ENCODE data around the gene KCNF1. TPM values are rescaled to one million over a fixed set of nuclear protein-coding genes. Genes with fewer than 3 reads are reported as not detected.
A peak's percentile ranks its signal among the peaks of the same experiment; 100 is the strongest.

KCNF1 gene
- total and polyA plus RNA-seq, 2 experiments from 2014 or later = 0.75 to 1.3 TPM

DNA sequence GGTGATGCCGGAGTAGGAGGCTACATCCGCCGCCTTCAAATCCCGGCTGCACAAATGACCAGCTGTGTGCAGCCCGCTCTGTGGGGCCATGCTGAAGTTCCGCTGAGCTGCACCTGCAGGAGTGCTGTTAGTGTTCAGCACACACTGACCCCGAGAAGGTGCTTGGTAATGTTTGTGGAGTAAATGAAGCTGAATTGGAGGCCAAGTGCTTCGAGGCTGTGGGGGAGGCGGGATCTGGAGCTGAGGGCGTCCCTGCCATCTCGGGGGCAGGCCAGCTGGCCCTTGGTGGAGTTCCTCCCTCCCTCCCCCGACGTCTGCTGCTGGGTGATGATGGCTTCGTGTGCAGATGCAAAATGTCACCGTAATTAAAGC lies 23.2 kb downstream of the KCNF1 start:
- no peak overlapping the region for H3K4me3 ChIP-seq
- H3K27me3 ChIP-seq = no peaks in the 10 kb centered on the region
- H3K9me3 ChIP-seq (ENCODE audit: low read depth) = no peaks in the 10 kb centered on the region
- TF ChIP-seq, protein P1, sequence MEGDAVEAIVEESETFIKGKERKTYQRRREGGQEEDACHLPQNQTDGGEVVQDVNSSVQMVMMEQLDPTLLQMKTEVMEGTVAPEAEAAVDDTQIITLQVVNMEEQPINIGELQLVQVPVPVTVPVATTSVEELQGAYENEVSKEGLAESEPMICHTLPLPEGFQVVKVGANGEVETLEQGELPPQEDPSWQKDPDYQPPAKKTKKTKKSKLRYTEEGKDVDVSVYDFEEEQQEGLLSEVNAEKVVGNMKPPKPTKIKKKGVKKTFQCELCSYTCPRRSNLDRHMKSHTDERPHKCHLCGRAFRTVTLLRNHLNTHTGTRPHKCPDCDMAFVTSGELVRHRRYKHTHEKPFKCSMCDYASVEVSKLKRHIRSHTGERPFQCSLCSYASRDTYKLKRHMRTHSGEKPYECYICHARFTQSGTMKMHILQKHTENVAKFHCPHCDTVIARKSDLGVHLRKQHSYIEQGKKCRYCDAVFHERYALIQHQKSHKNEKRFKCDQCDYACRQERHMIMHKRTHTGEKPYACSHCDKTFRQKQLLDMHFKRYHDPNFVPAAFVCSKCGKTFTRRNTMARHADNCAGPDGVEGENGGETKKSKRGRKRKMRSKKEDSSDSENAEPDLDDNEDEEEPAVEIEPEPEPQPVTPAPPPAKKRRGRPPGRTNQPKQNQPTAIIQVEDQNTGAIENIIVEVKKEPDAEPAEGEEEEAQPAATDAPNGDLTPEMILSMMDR (IDR thresholded peaks at IDR 0.05; ENCODE audit: low read depth, low read length) = no peak
- H3K27ac ChIP-seq = no peak overlapping the region
- DNase-seq (ENCODE audit: low read depth in 1 of 2, low spot score in 1 of 2) = no peak
- H3K4me1 ChIP-seq (ENCODE audit: low read depth) = no peaks in the 10 kb centered on the region
- H3K36me3 ChIP-seq = no peaks in the 10 kb centered on the region

DNA sequence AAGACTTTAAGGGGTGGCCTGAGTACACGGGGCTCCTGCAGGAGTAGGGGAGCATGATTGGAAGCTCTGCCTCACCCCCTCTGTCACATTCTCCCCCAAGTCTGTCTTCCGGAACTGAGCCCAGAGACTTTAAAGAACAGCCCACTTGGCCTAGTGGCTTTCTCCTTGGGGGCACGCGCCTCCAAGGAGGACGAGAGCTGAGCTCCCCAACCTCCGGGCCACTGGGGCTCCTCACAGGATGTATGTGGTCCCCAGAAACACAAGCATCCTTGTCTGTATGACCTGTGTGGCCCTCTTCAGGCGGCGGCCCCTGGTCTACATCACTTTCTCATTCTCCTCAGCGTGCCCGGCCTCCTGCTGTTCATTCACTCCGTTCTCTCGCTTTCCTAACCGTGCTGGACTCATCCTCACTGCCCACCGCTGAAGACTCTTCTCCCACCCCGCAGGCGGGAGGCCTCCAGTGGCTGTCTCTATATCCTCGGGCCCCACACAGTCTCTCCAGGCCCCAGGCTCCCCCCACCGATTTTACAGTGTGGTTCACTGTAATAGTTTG lies 23.7 kb downstream of the KCNF1 start:
- H3K9me3 ChIP-seq (ENCODE audit: low read depth) = no peaks in the 10 kb centered on the region
- DNase-seq (ENCODE audit: low read depth in 1 of 2, low spot score in 1 of 2) = no peak
- H3K4me1 ChIP-seq (ENCODE audit: low read depth) = no peaks in the 10 kb centered on the region
- H3K27me3 ChIP-seq = no peaks in the 10 kb centered on the region
- no peak overlapping the region for H3K4me3 ChIP-seq
- TF ChIP-seq, protein P1 (IDR thresholded peaks at IDR 0.05; ENCODE audit: low read depth, low read length) = no peak
- H3K36me3 ChIP-seq = no peaks in the 10 kb centered on the region
- no peak overlapping the region for H3K27ac ChIP-seq

DNA sequence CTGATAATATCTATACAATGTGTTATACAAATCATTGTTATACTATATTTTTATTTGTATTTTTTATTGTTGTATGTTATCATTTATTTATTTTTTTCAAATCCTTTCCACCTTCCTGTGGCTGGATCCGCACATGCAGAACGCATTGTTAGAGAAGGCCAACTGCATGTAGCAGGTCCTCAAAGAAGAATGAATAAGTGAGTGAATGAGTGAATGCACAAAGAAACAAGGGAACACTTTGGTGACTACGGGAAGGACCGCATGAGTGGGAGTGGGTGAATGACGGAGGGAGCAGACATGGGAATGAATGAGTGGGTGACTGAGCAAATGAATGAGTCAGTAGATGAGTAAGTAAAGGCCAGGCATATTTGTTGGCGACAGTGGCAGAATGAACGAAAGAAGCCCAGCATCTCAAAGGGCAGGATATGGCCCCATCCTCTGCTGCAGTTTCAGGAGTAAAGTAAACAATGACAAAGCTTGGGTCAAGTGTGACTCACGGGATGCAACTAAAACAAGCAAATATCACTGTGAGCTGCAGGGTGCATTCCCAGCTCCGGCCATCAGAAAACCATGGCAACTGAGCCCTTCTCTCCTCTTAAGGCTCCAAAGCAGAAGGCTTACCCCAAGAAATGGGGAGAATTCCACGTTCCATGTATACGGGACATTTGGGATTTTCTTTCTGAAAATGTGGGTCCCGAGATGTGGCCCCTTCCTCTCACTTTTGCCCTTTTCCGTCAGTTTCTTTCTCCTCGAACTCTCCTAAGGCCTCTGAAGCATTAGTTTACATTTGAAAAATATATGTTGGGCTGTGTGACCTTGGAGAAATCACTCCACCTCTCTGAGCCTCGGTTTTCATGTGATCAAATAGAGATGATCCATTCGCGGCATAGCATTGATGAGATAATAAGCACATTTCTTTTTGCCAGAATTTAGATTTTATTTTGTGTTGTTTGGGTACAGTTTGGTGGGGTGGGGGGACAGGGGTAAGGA lies 24.5 kb downstream of the KCNF1 start:
- H3K36me3 ChIP-seq = no peaks in the 10 kb centered on the region
- no peaks in the 10 kb centered on the region for H3K4me1 ChIP-seq (ENCODE audit: low read depth)
- H3K27ac ChIP-seq = no peak overlapping the region
- peak in 1 of 2 donors; percentile 80 for DNase-seq (ENCODE audit: low read depth in 1 of 2, low spot score in 1 of 2)
- H3K27me3 ChIP-seq = no peaks in the 10 kb centered on the region
- H3K9me3 ChIP-seq (ENCODE audit: low read depth) = no peaks in the 10 kb centered on the region
- no peak overlapping the region for H3K4me3 ChIP-seq
- TF ChIP-seq, protein P1 (IDR thresholded peaks at IDR 0.05; ENCODE audit: low read depth, low read length) = no peak

DNA sequence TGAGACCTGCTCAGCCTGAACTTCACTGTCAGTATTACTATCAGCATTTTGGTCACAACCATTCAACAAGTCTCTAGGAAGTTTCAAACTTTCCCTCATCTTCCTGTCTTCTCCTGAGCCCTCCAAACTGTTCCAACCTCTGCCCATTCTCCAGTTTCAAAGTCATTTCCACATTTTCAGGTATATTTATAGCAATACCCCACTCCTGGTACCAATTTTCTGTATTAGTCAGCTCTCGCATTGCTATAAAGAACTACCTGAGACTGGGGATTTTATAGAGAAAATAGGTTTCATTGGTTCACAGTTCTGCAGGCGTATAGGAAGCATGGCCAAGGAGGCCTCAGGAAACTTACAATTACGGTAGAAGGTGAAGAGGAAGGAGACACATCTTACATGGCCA lies 27.3 kb downstream of the KCNF1 start:
- H3K4me3 ChIP-seq = no peak overlapping the region
- no peaks in the 10 kb centered on the region for H3K36me3 ChIP-seq
- no peaks in the 10 kb centered on the region for H3K9me3 ChIP-seq (ENCODE audit: low read depth)
- no peaks in the 10 kb centered on the region for H3K4me1 ChIP-seq (ENCODE audit: low read depth)
- TF ChIP-seq, protein P1 (IDR thresholded peaks at IDR 0.05; ENCODE audit: low read depth, low read length) = no peak
- H3K27ac ChIP-seq = no peak overlapping the region
- H3K27me3 ChIP-seq = no peaks in the 10 kb centered on the region
- no peak for DNase-seq (ENCODE audit: low read depth in 1 of 2, low spot score in 1 of 2)

DNA sequence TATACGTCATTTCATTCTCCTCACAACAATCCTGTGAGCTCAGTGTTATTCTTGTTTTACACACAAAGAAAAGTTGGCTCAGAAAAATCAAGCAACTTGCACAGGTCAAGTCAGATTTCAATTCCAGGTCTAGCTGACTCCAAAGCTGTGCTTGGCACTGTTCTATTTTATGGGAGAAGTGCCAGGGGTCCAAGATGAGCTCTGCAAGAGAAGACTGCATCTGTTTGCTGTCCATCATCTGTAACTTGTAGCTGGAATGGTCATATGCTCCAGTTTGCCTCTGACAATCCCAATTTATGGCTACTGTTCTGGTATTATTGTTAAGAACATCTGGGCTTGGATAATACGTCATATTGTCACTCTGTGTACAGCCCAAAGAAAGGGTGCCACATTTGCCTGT lies 28.9 kb downstream of the KCNF1 start:
- Histone ChIP-seq H3K36me3 (no peaks in the 10 kb centered on the region), H3K27me3 (no peaks in the 10 kb centered on the region), H3K27ac (no peak overlapping the region), H3K9me3 (ENCODE audit: low read depth) (no peaks in the 10 kb centered on the region), H3K4me3 (no peak overlapping the region), H3K4me1 (ENCODE audit: low read depth) (no peaks in the 10 kb centered on the region)
- TF ChIP-seq, protein P1 (IDR thresholded peaks at IDR 0.05; ENCODE audit: low read depth, low read length) = no peak
- DNase-seq (ENCODE audit: low read depth in 1 of 2, low spot score in 1 of 2) = no peak

Data from cardiac muscle cell (in vitro differentiated cells and primary cell).